ENCODE data around the gene ZNF226. TPM values are rescaled to one million over a fixed set of nuclear protein-coding genes. Genes with fewer than 3 reads are reported as not detected.
A peak's percentile ranks its signal among the peaks of the same experiment; 100 is the strongest.

ZNF226 gene
- polyA plus RNA-seq, 1 of the 3 experiments (the other 2 are of a cell fraction): 28.8 TPM

- Histone ChIP-seq H3K4me3 (ENCODE audit: low read depth in 2 of 2, low read length in 1 of 2) (no peak overlapping the region), H3K27ac (ENCODE audit: low read depth in 2 of 2, low read length in 1 of 2) (no peak overlapping the region), H3K9me3 (no peaks in the 10 kb centered on the region), H4K20me1 (ENCODE audit: insufficient read depth) (no peaks in the 10 kb centered on the region), H3K4me2 (no peak overlapping the region), H3K79me2 (ENCODE audit: insufficient read depth) (no peaks in the 10 kb centered on the region), H3K36me3 (replicated peaks in 1 of 2; ENCODE audit: control insufficient read depth in 1 of 2, insufficient read depth in 2 of 2, low read length in 1 of 2) (no peaks in the 10 kb centered on the region), H3K4me1 (ENCODE audit: control insufficient read depth in 1 of 2, insufficient read depth in 2 of 2, low read depth in 1 of 2, low read length in 1 of 2) (no peaks in the 10 kb centered on the region; a peak in 2 of 4 replicates), H2AFZ (ENCODE audit: low read depth) (no peak overlapping the region), H3F3A (replicated peaks; ENCODE audit: insufficient read depth) (peaks cover 9% of the 10 kb centered on the region), H3K9me2 (no peaks in the 10 kb centered on the region), H3K9ac (no peak overlapping the region), H3K27me3 (ENCODE audit: insufficient read depth) (no peaks in the 10 kb centered on the region)
- no peak for TF ChIP-seq SMC3 (IDR thresholded peaks at IDR 0.05; ENCODE audit: low read depth, low read length)
- no peak for TF ChIP-seq NFIC (IDR thresholded peaks at IDR 0.05; ENCODE audit: borderline replicate concordance)
- TF ChIP-seq FOXJ3 (CRISPR knock-in tag; IDR thresholded peaks at IDR 0.05): no peak
- no peak for TF ChIP-seq USF2 (IDR thresholded peaks at IDR 0.05; ENCODE audit: borderline replicate concordance, low read depth, low read length)
- no peak for TF ChIP-seq RAD21 (IDR thresholded peaks at IDR 0.05; ENCODE audit: low read length)
- no peak for TF ChIP-seq RCOR1 (IDR thresholded peaks at IDR 0.05; ENCODE audit: low read length)
- 0% methylated on average over 2 of the region's 2 CpGs for WGBS (ENCODE audit: low lambda C conversion rate)
- DNase-seq: no peak
- ChIA-PET CTCF (no interaction called here), POLR2A (no interaction called here)
These were observed 39.9 kb downstream of the ZNF226 start for GRCh38 chr19:44204772-44205171.

DNA sequence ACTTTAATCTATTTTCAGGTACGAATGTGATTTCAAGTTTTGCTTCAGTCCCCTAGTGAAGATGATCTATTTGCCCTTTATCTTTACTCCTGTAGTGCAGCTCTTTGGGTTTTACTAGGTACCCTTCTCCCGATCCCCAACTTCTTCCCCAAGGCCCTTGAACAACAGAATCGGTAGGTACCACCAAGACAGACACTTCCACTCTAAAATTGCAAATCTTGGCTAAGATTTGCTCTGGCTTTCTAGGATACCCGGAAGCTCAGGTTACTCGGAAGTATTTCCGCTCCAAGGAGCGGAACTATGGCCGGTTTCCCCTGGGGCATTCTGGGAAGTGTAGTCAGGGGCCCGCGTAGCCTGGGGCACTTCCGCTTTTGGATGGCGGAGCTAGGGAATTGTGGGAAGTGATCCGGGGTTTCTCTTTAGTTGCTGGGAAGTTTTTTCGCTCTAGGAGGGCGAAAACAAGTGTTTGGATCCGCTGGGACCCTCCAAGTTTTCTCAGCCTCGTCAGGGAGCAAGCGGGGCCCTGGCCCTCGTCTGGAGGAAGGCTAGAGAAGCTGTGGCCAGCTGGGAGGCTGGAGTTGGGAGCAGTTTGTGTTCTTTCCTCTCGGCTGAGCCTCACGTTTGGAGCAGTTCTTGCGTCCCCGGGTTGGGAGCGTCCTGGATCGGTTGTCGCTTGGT, 42.4 kb downstream of the ZNF226 start:
- ChIA-PET POLR2A (interaction anchor here (1.1 to 1.6 kb wide), 2 partner anchors 42 to 65 kb away, joined by 4 to 7 read pairs; partner anchors contain the start of gene ZNF226), CTCF (interaction anchor here (0.6 kb wide), 1 partner anchor 50 kb away, joined by 3 read pairs; no protein-coding TSS in a partner anchor)
- Histone ChIP-seq H2AFZ (ENCODE audit: low read depth) (peak overlapping the region; percentile 99), H4K20me1 (ENCODE audit: insufficient read depth) (no peaks in the 10 kb centered on the region), H3K4me3 (ENCODE audit: low read depth in 2 of 2, low read length in 1 of 2) (peak overlapping the region; percentile 94 to 96), H3K9ac (peak overlapping the region; percentile 90), H3K36me3 (replicated peaks in 1 of 2; ENCODE audit: control insufficient read depth in 1 of 2, insufficient read depth in 2 of 2, low read length in 1 of 2) (no peaks in the 10 kb centered on the region), H3K4me1 (ENCODE audit: control insufficient read depth in 1 of 2, insufficient read depth in 2 of 2, low read depth in 1 of 2, low read length in 1 of 2) (no peaks in the 10 kb centered on the region; a peak in 2 of 4 replicates), H3K9me2 (no peaks in the 10 kb centered on the region), H3K27ac (ENCODE audit: low read depth in 2 of 2, low read length in 1 of 2) (peak overlapping the region; percentile 82 to 97), H3K4me2 (peak overlapping the region; percentile 74), H3K27me3 (ENCODE audit: insufficient read depth) (no peaks in the 10 kb centered on the region), H3K9me3 (no peaks in the 10 kb centered on the region), H3K79me2 (ENCODE audit: insufficient read depth) (no peaks in the 10 kb centered on the region), H3F3A (replicated peaks; ENCODE audit: insufficient read depth) (peaks cover 21% of the 10 kb centered on the region)
- WGBS (ENCODE audit: low lambda C conversion rate): 2% methylated on average over 26 of the region's 26 CpGs
- DNase-seq: peak; percentile 91
- TF ChIP-seq ELF1 (IDR thresholded peaks at IDR 0.05) (peak; percentile 99), SMC3 (IDR thresholded peaks at IDR 0.05; ENCODE audit: low read depth, low read length) (no peak), TCF12 (IDR thresholded peaks at IDR 0.05) (peak; percentile 15; the same call in 1 of the 2 replicates), JUND (IDR thresholded peaks at IDR 0.05) (no peak), MAX (IDR thresholded peaks at IDR 0.05; ENCODE audit: low read depth) (peak; percentile 73), REST (IDR thresholded peaks at IDR 0.05; ENCODE audit: low read depth, low read length) (no peak), YY1 (IDR thresholded peaks at IDR 0.05; ENCODE audit: low read depth) (peak; percentile 89), FOXM1 (IDR thresholded peaks at IDR 0.05; ENCODE audit: low read depth) (no peak), NRF1 (IDR thresholded peaks at IDR 0.05; ENCODE audit: low read depth, low read length) (no peak), ZBTB33 (IDR thresholded peaks at IDR 0.05; ENCODE audit: borderline replicate concordance, low read depth) (no peak), RXRA (IDR thresholded peaks at IDR 0.05; ENCODE audit: borderline replicate concordance, low read depth) (peak; percentile 21; the same call in 1 of the 2 replicates), RAD21 (IDR thresholded peaks at IDR 0.05; ENCODE audit: low read length) (no peak), SIN3A (IDR thresholded peaks at IDR 0.05; ENCODE audit: borderline replicate concordance, low read depth, low read length) (peak; percentile 94; the same call in 1 of the 2 replicates)
- TF ChIP-seq, protein P1, sequence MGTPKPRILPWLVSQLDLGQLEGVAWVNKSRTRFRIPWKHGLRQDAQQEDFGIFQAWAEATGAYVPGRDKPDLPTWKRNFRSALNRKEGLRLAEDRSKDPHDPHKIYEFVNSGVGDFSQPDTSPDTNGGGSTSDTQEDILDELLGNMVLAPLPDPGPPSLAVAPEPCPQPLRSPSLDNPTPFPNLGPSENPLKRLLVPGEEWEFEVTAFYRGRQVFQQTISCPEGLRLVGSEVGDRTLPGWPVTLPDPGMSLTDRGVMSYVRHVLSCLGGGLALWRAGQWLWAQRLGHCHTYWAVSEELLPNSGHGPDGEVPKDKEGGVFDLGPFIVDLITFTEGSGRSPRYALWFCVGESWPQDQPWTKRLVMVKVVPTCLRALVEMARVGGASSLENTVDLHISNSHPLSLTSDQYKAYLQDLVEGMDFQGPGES (IDR thresholded peaks at IDR 0.05; ENCODE audit: low read depth, low read length): no peak
